Omental fat pad (tissue), 4 donors: Measurements from ENCODE around the gene SND1. TPM values are rescaled to one million over a fixed set of nuclear protein-coding genes. Genes with fewer than 3 reads are reported as not detected.

Experiments used
- ATAC-seq: fragments of 150-250 bp; one replicate; pipeline ENCODE4 v1.9.1; 2016; ENCODE audit warnings: mild to moderate bottlenecking, moderate library complexity; ENCODE audit not compliant: low FRiP score
- DNase-seq: peaks from one replicate; pipeline ENCODE4 v3.0.0-alpha.2; 2019; ENCODE audit warnings: low spot score
- total RNA-seq, 4 donors: library from RNA; depleted of rRNA; stranded (reverse); fragments of >200 nt; gene quantifications; one replicate each; pipeline ENCODE4 v1.1.0, GENCODE V29; 2016
- TF ChIP-seq, protein P1 (sequence below), 3 donors: fragments of 450-650 bp; IDR thresholded peaks; one replicate each; pipeline ENCODE4 v1.5.1; 2016 to 2017; ENCODE audit warnings: antibody characterized with exemption in 3 of 3, mild to moderate bottlenecking in 3 of 3, moderate library complexity in 2 of 3

SND1 gene
- total RNA-seq, 4 donors from 2014 or later: 90.8 to 140 (median 125) TPM

DNA sequence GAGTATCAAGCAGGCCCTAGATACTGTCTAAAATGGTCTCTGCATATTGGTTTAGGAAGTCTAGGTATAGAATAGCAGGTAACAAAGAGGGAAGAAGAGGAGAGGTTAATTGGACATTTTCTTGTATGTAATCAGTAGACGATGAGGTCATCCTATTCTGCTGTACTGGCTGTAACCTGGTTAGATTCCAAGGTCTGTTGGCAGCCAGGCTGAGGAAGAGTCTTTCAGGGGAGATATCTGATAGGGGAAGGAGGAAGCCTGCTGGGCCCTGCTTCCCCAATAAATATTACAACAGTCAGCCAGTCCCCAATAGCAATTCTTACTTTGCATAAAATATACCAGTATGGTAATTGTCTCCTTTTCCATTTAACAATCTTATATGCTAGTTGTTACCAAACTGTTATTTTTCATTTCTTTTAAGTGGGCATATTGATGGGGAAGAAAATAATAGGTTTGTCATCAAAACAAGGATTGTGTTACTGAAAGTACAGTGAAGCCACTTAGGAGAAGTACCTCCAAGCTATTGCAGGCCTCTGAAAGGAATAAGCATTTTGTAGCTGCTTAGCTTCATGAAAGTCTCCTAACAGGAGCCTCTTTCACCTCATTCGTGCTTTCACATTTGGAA, 192.8 kb downstream of the SND1 start:
- DNase-seq: no peak
- TF ChIP-seq, protein P1, sequence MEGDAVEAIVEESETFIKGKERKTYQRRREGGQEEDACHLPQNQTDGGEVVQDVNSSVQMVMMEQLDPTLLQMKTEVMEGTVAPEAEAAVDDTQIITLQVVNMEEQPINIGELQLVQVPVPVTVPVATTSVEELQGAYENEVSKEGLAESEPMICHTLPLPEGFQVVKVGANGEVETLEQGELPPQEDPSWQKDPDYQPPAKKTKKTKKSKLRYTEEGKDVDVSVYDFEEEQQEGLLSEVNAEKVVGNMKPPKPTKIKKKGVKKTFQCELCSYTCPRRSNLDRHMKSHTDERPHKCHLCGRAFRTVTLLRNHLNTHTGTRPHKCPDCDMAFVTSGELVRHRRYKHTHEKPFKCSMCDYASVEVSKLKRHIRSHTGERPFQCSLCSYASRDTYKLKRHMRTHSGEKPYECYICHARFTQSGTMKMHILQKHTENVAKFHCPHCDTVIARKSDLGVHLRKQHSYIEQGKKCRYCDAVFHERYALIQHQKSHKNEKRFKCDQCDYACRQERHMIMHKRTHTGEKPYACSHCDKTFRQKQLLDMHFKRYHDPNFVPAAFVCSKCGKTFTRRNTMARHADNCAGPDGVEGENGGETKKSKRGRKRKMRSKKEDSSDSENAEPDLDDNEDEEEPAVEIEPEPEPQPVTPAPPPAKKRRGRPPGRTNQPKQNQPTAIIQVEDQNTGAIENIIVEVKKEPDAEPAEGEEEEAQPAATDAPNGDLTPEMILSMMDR (IDR thresholded peaks at IDR 0.05): no peak
- ATAC-seq: peak; percentile 70

DNA sequence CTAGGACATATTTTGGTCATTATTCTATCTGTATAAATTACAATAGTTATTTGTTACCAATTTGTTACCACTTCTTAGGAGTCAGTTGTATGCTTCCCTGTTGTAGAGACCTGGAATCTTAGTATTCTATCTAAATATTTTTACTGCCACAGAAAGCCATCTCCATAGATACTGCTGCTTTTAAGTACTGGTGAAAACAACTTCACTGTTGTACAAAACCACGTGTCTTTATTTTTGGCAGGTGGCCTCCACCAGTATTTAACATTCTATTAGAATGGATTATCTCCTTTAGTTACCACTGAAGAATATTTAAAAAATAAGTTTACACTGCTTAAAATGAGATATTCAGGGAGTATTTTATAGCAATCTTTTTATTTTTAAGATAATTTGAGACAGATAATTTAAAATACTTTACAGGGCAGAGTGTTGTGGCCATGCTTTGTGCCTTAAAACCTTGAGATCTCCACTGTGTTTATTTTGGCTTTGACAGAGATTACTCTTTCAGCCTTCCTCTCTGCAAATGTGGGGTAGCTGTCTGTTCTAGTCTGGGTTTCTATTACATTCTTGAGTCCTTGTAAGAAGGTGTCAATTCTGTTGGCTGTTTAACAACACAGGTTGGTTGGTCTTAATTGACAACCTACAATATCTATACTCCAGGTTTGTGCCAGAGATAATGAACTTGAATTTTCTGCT, 193.7 kb downstream of the SND1 start:
- DNase-seq (no peak), ATAC-seq (no peak)
- TF ChIP-seq, protein P1 (IDR thresholded peaks at IDR 0.05): no peak

DNA sequence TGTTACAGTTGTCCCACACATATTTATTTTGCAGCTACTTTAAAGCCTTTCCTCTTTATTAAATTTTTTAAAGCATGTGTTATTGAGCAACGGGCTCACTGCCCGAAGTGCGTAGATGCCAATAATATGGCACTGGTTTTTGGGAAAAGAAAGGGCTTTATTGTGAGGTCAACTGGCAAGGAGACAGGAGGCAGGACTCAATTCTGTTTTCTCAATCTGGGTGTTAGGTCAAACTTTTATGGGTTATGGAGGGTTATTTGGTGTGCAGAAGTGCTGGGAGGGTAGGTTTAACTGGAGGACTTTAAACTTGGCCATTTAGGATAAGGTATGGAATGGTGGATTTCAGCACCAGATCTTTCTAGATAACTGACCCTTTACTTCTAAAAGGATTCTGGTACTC, 195.6 kb downstream of the SND1 start:
- DNase-seq: no peak

GRCh38 chr7:127848241-127848640, 196.2 kb downstream of the SND1 start:
- ATAC-seq (no peak), DNase-seq (no peak)
- TF ChIP-seq, protein P1 (IDR thresholded peaks at IDR 0.05): no peak

More for the DNA sequence above, 195.6 kb downstream of the SND1 start:
- TF ChIP-seq, protein P1 (IDR thresholded peaks at IDR 0.05): no peak
- no peak for ATAC-seq

GRCh38 chr7:127850195-127850594, 198.2 kb downstream of the SND1 start:
- DNase-seq: no peak
- TF ChIP-seq, protein P1 (IDR thresholded peaks at IDR 0.05): no peak
- no peak for ATAC-seq

DNA sequence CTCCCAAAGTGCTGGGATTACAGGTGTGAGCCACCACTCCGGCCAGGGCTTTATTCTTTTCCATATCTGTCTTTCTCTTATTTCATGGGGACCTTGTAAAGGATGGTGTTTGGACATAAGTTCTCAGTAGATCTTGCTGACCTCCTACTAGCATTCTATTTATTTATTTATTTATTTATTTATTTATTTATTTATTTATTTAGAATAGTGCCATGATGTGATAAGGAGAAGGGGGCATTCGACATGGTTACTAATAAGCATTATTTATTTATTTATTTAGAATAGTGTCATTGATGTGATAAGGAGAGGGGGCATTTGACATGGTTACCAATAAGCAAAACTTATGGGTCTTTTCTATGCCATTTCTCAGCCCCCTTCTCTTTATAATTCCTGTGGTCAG, 202.4 kb downstream of the SND1 start:
- ATAC-seq (no peak), DNase-seq (no peak)
- TF ChIP-seq, protein P1 (IDR thresholded peaks at IDR 0.05): no peak

DNA sequence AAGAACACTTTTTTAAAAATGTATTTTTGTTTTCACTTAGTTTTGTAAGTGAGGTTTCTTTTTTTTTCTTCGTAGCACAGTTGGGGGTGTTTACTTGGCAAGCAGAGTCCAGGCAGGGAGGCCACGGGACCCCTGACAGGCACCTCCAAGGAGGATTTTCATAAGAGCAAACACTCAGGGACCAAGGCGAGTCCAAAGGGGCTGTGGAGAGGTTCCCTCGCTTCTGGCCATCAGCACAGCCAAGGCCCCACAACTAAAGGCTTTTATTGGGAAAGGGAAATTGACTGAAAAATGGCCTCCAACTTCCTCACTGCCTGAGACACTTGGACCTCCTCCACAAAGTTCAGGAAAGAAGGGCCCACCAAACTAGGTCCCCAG, 205.5 kb downstream of the SND1 start:
- TF ChIP-seq, protein P1 (IDR thresholded peaks at IDR 0.05): no peak

More for the DNA sequence above, 205.5 kb downstream of the SND1 start:
- no peak for ATAC-seq
- DNase-seq: no peak
